Smooth muscle cell (in vitro differentiated cells): ENCODE results near the gene SEL1L3. TPM values are rescaled to one million over a fixed set of nuclear protein-coding genes. Genes with fewer than 3 reads are reported as not detected.

Experiments
- DNase-seq: peaks from one replicate; lab custom pipeline; 2025; ENCODE audit not compliant: unreplicated experiment; lab: John Stamatoyannopoulos, UW
- H2AFZ ChIP-seq: fragments of 200-600 bp; sonication (generic); 2 replicates; pipeline ENCODE4 v1.6.0; 2016; ENCODE audit warnings: antibody characterized with exemption, low read depth, mild to moderate bottlenecking
- H3F3A ChIP-seq: fragments of 200-600 bp; sonication (generic); 2 replicates; pipeline ENCODE4 v1.6.0; 2017; ENCODE audit warnings: antibody characterized with exemption, low read depth
- H3K27ac ChIP-seq: fragments of 200-600 bp; sonication (generic); 2 replicates; pipeline ENCODE4 v1.5.1; 2016; ENCODE audit warnings: low read depth, mild to moderate bottlenecking
- H3K27me3 ChIP-seq: fragments of 200-600 bp; sonication (generic); 2 replicates; pipeline ENCODE4 v1.6.1; 2016; ENCODE audit warnings: low read depth, mild to moderate bottlenecking
- H3K36me3 ChIP-seq: fragments of 200-600 bp; sonication (generic); 2 replicates; pipeline ENCODE4 v1.5.1; 2016; ENCODE audit warnings: low read depth
- H3K4me1 ChIP-seq: fragments of 200-600 bp; sonication (generic); 2 replicates; pipeline ENCODE4 v1.5.1; 2016; ENCODE audit warnings: low read depth
- H3K4me2 ChIP-seq: fragments of 200-600 bp; sonication (generic); 2 replicates; pipeline ENCODE4 v1.6.0; 2016; ENCODE audit warnings: mild to moderate bottlenecking
- H3K4me3 ChIP-seq: fragments of 200-600 bp; sonication (generic); 2 replicates; pipeline ENCODE4 v1.5.1; 2016; ENCODE audit warnings: mild to moderate bottlenecking
- H3K79me2 ChIP-seq: fragments of 200-600 bp; sonication (generic); 2 replicates; pipeline ENCODE4 v1.6.0; 2016; ENCODE audit warnings: low read depth, mild to moderate bottlenecking
- H3K9ac ChIP-seq: fragments of 200-600 bp; sonication (generic); 2 replicates; pipeline ENCODE4 v1.6.0; 2016; ENCODE audit warnings: low read depth
- H3K9me3 ChIP-seq: fragments of 200-600 bp; sonication (generic); replicated peaks from 2 replicates; pipeline ENCODE4 v1.5.1; 2016; ENCODE audit warnings: low read depth
- H4K20me1 ChIP-seq: fragments of 200-600 bp; sonication (generic); 2 replicates; pipeline ENCODE4 v1.6.0; 2016; ENCODE audit warnings: low read depth
- CTCF ChIP-seq: fragments of 200-600 bp; sonication (generic); IDR thresholded peaks from 2 replicates; pipeline ENCODE4 v1.5.1; 2017; ENCODE audit warnings: borderline replicate concordance, mild to moderate bottlenecking, antibody characterized with exemption; ENCODE audit not compliant: insufficient read depth, poor library complexity, severe bottlenecking
- WGBS: methylation state at CpG from one replicate; pipeline ENCODE4 v1.1.7; 2016; ENCODE audit warnings: low lambda C conversion rate; 5-methylcytosine and 5-hydroxymethylcytosine counted together
- polyA plus RNA-seq: library from polyadenylated mRNA; unstranded; fragments of >200 nt; fragmentation: Nextera tagmentation; extraction: Ambion mirVana; gene quantifications from 2 replicates; pipeline ENCODE4 v1.2.1, GENCODE V29; 2016
- total RNA-seq: library from RNA; depleted of rRNA; stranded (reverse); fragments of >200 nt; gene quantifications from 2 replicates; pipeline ENCODE4 v1.2.3, GENCODE V29; 2014

SEL1L3 gene
- total and polyA plus RNA-seq, 2 experiments from 2014 or later = 9.3 to 14.0 TPM

GRCh38 chr4:25890571-25891485, 28.0 kb upstream of the SEL1L3 start:
- no peak for DNase-seq
- no peak overlapping the region for H3K4me3 ChIP-seq
- no peaks in the 10 kb centered on the region for H3K79me2 ChIP-seq
- H3K9ac ChIP-seq = no peak overlapping the region
- no peak overlapping the region for H3K4me2 ChIP-seq
- no peaks in the 10 kb centered on the region for H3K9me3 ChIP-seq
- H3K4me1 ChIP-seq = peaks cover 19% of the 10 kb centered on the region
- H2AFZ ChIP-seq = no peak overlapping the region
- no peaks in the 10 kb centered on the region for H4K20me1 ChIP-seq
- H3K27ac ChIP-seq = no peak overlapping the region
- no peaks in the 10 kb centered on the region for H3K27me3 ChIP-seq
- WGBS = 71% methylated on average over 11 of the region's 11 CpGs
- no peak for TF ChIP-seq CTCF
- no peaks in the 10 kb centered on the region for H3K36me3 ChIP-seq
- no peaks in the 10 kb centered on the region for H3F3A ChIP-seq

- Histone ChIP-seq H4K20me1 (no peaks in the 10 kb centered on the region), H3K9ac (no peak overlapping the region), H2AFZ (no peak overlapping the region), H3K4me1 (peaks cover 19% of the 10 kb centered on the region), H3K27me3 (no peaks in the 10 kb centered on the region), H3K79me2 (no peaks in the 10 kb centered on the region), H3K4me3 (no peak overlapping the region), H3K36me3 (no peaks in the 10 kb centered on the region), H3K4me2 (no peak overlapping the region), H3K27ac (no peak overlapping the region), H3F3A (no peaks in the 10 kb centered on the region), H3K9me3 (no peaks in the 10 kb centered on the region)
- DNase-seq = no peak
- TF ChIP-seq CTCF = no peak
- WGBS = 94% methylated on average over 14 of the region's 14 CpGs
These were observed 27.1 kb upstream of the SEL1L3 start for GRCh38 chr4:25889589-25890503.

GRCh38 chr4:25888781-25889180, 26.0 kb upstream of the SEL1L3 start:
- Histone ChIP-seq H3K9me3 (no peaks in the 10 kb centered on the region), H4K20me1 (no peaks in the 10 kb centered on the region), H3K4me1 (peaks cover 26% of the 10 kb centered on the region), H2AFZ (no peak overlapping the region), H3K4me2 (no peak overlapping the region), H3K27me3 (no peaks in the 10 kb centered on the region), H3K79me2 (no peaks in the 10 kb centered on the region), H3K9ac (no peak overlapping the region), H3K36me3 (no peaks in the 10 kb centered on the region), H3K27ac (no peak overlapping the region), H3F3A (no peaks in the 10 kb centered on the region), H3K4me3 (no peak overlapping the region)
- DNase-seq = no peak
- no peak for TF ChIP-seq CTCF
